ENCODE data around the gene NFE2. TPM values are rescaled to one million over a fixed set of nuclear protein-coding genes. Genes with fewer than 3 reads are reported as not detected.

Gene NFE2
- total RNA-seq, 1 donor from 2014 or later, result not detected

DNA sequence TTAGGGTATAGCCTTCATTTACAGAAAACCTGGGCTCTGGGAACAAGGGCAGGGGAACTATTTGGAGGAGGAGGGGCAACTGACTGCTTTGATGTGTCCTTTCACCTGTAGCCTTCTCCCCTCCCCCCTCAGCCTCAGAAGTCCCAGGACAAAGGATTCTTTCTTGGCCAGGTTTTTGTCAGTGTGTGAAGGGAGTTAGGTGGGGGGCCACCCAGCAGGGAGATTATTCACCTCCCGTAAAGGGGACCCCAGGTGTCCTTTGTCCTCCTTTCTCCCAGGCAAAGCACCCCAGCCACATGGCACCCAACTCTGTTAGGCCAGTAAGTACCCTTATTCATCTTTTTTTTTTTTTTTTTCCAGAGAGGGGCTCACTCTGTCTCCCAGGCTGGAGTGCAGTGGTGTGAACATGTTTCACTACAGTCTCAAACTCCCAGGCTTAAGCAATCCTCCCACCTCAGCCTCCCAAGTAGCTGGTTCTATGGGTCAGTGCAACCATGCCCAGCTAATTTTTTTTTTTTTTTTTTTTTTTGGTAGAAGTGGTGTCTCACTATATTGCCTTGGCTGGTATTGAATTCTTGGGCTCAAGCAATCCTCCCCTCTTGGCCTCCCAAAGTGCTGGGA lies 723 bp upstream of the NFE2 start:
- intact Hi-C loops (cut with DNase I), result no loop called here
- Histone ChIP-seq H3K4me1 (peaks cover 0 to 5% of the 10 kb centered on the region in 2 donors), H3K27ac (no peak overlapping the region), H3K27me3 (no peaks in the 10 kb centered on the region), H3K4me3 (no peak overlapping the region), H3K36me3 (no peaks in the 10 kb centered on the region), H3K9me3 (no peaks in the 10 kb centered on the region)
- no peak for DNase-seq (ENCODE audit: low spot score in 2 of 2)
- TF ChIP-seq, protein P1, sequence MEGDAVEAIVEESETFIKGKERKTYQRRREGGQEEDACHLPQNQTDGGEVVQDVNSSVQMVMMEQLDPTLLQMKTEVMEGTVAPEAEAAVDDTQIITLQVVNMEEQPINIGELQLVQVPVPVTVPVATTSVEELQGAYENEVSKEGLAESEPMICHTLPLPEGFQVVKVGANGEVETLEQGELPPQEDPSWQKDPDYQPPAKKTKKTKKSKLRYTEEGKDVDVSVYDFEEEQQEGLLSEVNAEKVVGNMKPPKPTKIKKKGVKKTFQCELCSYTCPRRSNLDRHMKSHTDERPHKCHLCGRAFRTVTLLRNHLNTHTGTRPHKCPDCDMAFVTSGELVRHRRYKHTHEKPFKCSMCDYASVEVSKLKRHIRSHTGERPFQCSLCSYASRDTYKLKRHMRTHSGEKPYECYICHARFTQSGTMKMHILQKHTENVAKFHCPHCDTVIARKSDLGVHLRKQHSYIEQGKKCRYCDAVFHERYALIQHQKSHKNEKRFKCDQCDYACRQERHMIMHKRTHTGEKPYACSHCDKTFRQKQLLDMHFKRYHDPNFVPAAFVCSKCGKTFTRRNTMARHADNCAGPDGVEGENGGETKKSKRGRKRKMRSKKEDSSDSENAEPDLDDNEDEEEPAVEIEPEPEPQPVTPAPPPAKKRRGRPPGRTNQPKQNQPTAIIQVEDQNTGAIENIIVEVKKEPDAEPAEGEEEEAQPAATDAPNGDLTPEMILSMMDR (IDR thresholded peaks at IDR 0.05), result no peak

DNA sequence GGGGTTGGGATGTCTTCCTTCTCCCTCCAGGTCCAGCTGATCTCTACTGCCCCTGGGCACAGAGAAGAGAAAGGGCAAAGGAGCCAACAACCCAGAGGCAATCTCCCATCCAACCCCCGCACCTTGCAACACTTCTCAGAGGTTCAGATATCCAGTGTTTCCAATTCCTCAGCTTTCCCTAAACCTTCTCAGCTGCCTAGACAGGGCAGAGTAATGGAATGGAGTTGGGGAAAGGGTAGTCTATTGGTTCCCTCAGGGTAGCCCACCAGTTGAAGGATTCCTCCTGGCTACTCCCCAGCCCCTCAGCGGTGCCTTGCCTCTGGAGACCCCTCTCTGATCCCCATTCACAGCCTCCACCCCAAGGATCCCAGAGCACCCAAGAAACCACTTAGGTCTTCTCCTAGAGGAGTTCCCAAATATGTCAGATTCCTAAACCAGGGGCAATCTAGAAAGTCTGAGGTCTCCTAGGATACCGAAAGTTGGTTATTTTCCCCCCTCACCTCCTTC lies 537 bp downstream of the NFE2 start:
- TF ChIP-seq, protein P1 (IDR thresholded peaks at IDR 0.05), result no peak
- H3K27ac ChIP-seq, result no peak overlapping the region
- H3K9me3 ChIP-seq, result no peaks in the 10 kb centered on the region
- intact Hi-C loops (cut with DNase I), result no loop called here
- H3K36me3 ChIP-seq, result no peaks in the 10 kb centered on the region
- peaks cover 0 to 5% of the 10 kb centered on the region in 2 donors for H3K4me1 ChIP-seq
- H3K27me3 ChIP-seq, result no peaks in the 10 kb centered on the region
- peak overlapping the region; percentile 21 to 49 for H3K4me3 ChIP-seq
- no peak for DNase-seq (ENCODE audit: low spot score in 2 of 2)

DNA sequence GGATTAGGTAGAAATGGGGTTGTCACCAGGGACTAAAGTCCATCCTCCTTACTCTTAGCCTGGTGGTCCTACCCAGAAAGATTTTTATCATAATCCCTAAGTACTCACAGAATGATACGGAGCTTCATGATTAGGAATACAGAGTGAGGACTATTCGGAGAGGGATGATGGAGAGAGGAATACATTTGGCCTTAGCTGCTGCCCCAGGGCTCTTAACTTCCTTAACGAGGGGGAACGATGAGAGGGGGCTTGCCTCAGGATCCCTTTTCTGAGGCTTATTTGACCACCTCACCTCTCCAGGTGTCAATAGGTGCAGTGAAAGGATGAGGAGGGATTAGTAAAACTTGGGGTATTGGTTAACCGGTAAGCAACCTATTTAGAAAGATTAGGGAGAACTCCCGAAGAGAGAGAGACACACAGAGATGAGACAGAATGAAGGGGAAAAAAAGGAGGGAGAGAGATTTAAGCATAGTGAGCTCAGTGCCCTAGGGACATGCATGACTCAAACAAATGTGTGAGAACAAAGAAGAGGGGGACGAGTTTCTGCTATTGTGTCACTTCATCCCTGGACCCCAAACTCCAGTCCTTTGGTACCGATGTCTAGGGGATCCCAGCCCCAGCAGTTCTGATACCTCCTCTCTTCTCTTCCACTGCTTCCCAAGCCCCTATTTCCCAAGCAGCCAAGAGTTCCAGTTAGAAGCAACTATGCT lies 1.1 kb downstream of the NFE2 start:
- Histone ChIP-seq H3K36me3 (no peaks in the 10 kb centered on the region), H3K27me3 (no peaks in the 10 kb centered on the region), H3K9me3 (no peaks in the 10 kb centered on the region), H3K4me3 (no peak overlapping the region), H3K4me1 (peaks cover 0 to 5% of the 10 kb centered on the region in 2 donors), H3K27ac (no peak overlapping the region)
- intact Hi-C loops (cut with DNase I), result no loop called here
- TF ChIP-seq, protein P1 (IDR thresholded peaks at IDR 0.05), result no peak
- no peak for DNase-seq (ENCODE audit: low spot score in 2 of 2)

DNA sequence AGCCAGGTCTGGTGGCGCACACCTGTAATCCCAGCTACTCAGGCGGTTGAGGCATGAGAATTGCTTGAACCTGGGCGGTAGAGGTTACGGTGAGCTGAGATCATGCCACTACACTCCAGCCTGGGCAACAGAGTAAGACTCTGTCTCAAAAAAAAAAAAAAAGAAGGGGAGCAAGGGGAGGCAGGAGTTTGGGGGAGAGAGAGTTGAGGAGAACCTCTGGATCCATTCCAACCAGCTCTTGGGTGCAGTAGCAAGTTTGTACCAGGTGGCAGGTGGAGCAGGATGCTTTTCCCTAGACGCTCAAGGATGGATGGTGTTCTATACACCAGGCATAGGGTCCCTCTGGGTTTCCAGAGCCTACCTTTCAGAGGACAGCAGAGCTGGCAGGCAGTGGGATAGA lies 1.9 kb downstream of the NFE2 start:
- Histone ChIP-seq H3K4me3 (no peak overlapping the region), H3K9me3 (no peaks in the 10 kb centered on the region), H3K27me3 (no peaks in the 10 kb centered on the region), H3K27ac (no peak overlapping the region), H3K4me1 (peaks cover 0 to 5% of the 10 kb centered on the region in 2 donors), H3K36me3 (no peaks in the 10 kb centered on the region)
- intact Hi-C loops (cut with DNase I), result no loop called here
- DNase-seq (ENCODE audit: low spot score in 2 of 2), result no peak
- TF ChIP-seq, protein P1 (IDR thresholded peaks at IDR 0.05), result no peak

DNA sequence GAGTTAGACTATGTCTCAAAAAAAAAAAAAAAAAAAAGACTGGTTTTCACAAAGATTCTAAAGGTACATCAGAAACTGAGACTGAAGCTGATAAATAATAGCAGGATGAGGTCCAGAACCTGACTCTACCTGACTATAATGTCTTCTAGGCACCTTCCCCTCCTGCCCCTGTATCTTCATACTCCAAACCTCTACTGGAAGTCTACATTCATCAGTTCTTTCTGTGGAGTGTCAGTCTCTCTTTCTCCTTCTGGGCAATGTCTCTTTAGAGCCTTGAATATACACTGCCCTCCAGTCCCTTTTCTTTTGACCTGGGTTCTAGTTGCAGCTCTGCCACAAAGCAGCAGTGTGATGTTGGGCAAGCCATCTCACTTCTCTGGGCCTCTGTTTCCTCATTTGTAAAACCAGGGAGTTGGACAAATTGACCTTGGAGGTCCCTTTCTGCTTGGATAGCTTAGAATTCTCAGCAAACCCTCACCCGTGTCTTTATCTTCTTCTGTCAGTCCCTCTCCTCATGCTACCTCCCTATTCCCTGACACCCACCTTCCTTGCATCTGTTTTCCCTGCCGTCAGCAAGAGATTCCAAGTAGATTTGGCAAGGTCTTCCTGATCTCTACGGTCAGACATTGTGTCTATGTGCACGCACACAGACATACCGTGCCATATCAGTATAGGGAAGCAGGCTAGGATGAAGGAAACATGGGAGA lies 4.3 kb downstream of the NFE2 start:
- Histone ChIP-seq H3K27me3 (no peaks in the 10 kb centered on the region), H3K27ac (no peak overlapping the region), H3K9me3 (no peaks in the 10 kb centered on the region), H3K4me1 (peaks cover 0 to 5% of the 10 kb centered on the region in 2 donors), H3K36me3 (no peaks in the 10 kb centered on the region), H3K4me3 (no peak overlapping the region)
- TF ChIP-seq, protein P1 (IDR thresholded peaks at IDR 0.05), result no peak
- DNase-seq (ENCODE audit: low spot score in 2 of 2), result no peak
- intact Hi-C loops (cut with DNase I), result no loop called here

All from ascending aorta (tissue), 2 donors.